HG02678 (cell line): Measurements from ENCODE around the gene ZBTB7A.
"Not testable (repeated sequence)": the region's sequence is repeated elsewhere in the genome, so short reads cannot be mapped to it uniquely, and the experiment has no call there.

ENCODE experiments used
- ATAC-seq: cut with Tn5 transposase; IDR thresholded peaks from one replicate; pipeline ENCODE4 v1.9.1; 2021; ENCODE audit warnings: mild to moderate bottlenecking, moderate library complexity; ENCODE audit not compliant: unreplicated experiment

ZBTB7A gene

DNA sequence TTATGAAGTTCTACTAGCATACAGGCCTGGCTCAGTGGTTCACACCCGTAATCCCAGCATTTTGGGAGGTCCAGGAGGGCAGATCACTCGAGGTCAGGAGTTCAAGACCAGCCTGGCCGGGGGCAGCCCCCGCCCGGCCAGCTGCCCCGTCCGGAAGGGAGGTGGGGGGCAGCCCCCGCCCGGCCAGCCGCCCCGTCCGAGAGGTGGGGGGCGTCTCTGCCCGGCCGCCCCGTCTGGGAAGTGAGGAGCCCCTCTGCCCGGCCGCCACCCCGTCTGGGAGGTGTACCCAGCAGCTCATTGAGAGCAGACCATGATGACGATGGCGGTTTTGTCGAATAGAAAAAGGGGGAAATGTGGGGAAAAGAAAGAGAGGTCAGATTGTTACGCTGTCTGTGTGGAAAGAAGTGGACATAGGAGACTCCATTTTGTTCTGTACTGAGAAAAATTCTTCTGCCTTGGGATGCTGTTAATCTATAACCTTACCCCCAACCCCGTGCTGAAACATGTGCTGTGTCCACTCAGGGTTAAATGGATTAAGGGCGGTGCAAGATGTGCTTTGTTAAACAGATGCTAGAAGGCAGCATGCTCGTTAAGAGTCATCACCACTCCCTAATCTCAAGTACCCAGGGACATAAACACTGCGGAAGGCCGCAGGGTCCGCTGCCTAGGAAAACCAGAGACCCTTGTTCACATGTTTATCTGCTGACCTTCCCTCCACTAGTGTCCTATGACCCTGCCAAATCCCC is 67.9 kb downstream of the ZBTB7A start:
- not testable (repeated sequence) for ATAC-seq

DNA sequence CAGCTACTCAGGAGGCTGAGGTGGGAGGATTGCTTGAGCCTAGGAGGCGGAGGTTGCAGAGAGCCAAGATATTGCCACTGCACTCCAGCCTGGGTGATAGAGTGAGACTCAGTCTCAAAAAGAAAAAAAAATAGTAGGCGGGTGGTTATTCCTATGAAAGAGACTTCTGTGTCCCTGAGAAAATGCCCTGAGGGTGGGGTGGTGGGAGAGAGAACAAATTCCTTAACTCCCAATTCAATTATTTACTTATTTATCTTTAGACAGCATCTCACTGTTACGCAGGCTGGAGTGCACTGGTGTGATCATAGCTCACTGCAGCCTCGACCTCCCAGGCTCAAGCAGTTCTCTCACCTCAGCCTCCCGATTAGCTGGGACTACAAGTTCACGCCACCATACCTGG is 71.1 kb downstream of the ZBTB7A start:
- ATAC-seq, result no peak
